WTC11 (cell line): ENCODE data around the gene LCLAT1. TPM values are rescaled to one million over a fixed set of nuclear protein-coding genes. Genes with fewer than 3 reads are reported as not detected.

Experiments used
- ATAC-seq: fragments of 200-7000 bp; cut with Tn5 transposase; 2 replicates; pipeline ENCODE4 v1.10.0; 2021; ENCODE audit warnings: mild to moderate bottlenecking, moderate library complexity
- CTCF ChIA-PET: fragments of 300-600 bp; sonication (Branson Sonifier 250); formaldehyde crosslinking; loops from one replicate; lab custom pipeline; 2021; ENCODE audit warnings: antibody characterized with exemption; lab: Charles Lee
- POLR2A ChIA-PET: fragments of 350-600 bp; sonication (Branson Sonifier 250); formaldehyde crosslinking; loops from one replicate; lab custom pipeline; 2021; ENCODE audit warnings: antibody characterized with exemption; lab: Charles Lee
- DNase-seq: peaks from one replicate; pipeline ENCODE4 v3.0.0; 2021; ENCODE audit warnings: low spot score
- H3K27ac Mint-ChIP-seq: 2 replicates; pipeline ENCODE4 v1.8.0; 2021; ENCODE audit warnings: mixed read lengths
- H3K27me3 Mint-ChIP-seq: 2 replicates; pipeline ENCODE4 v1.8.0; 2021; ENCODE audit warnings: low read depth, mild to moderate bottlenecking, moderate library complexity, mixed read lengths
- H3K36me3 Mint-ChIP-seq: 2 replicates; pipeline ENCODE4 v1.8.0; 2021; ENCODE audit warnings: mixed read lengths
- H3K4me1 Mint-ChIP-seq: 2 replicates; pipeline ENCODE4 v1.8.0; 2022; ENCODE audit warnings: mixed read lengths
- H3K4me3 Mint-ChIP-seq: 2 replicates; pipeline ENCODE4 v1.8.0; 2021; ENCODE audit warnings: mild to moderate bottlenecking, moderate library complexity, mixed read lengths
- H3K9me3 Mint-ChIP-seq: 2 replicates; pipeline ENCODE4 v1.8.0; 2021; ENCODE audit warnings: mixed read lengths
- ATF1 ChIP-seq: sonication (generic); formaldehyde crosslinking; IDR thresholded peaks from 2 replicates; pipeline ENCODE4 v1.8.1; 2023; ENCODE audit warnings: mild to moderate bottlenecking, moderate library complexity, missing genetic modification reagents
- CBFB ChIP-seq: sonication (generic); formaldehyde crosslinking; IDR thresholded peaks from 2 replicates; pipeline ENCODE4 v1.8.1; 2022; ENCODE audit warnings: mild to moderate bottlenecking, low read depth, missing genetic modification reagents
- E2F5 ChIP-seq: sonication (generic); formaldehyde crosslinking; IDR thresholded peaks from 2 replicates; pipeline ENCODE4 v1.8.1; 2022; ENCODE audit warnings: mild to moderate bottlenecking, moderate library complexity, missing genetic modification reagents
- EMX1 ChIP-seq: fragments of 250-450 bp; sonication (Bioruptor Pico); IDR thresholded peaks from 2 replicates; pipeline ENCODE4 v1.8.0; 2021; ENCODE audit warnings: mild to moderate bottlenecking
- ETV6 ChIP-seq: sonication (generic); formaldehyde crosslinking; IDR thresholded peaks from 2 replicates; pipeline ENCODE4 v1.8.1; 2022; ENCODE audit warnings: mild to moderate bottlenecking, missing genetic modification reagents
- FOXP1 ChIP-seq: sonication (generic); formaldehyde crosslinking; IDR thresholded peaks from 2 replicates; pipeline ENCODE4 v1.8.0; 2022; ENCODE audit warnings: missing genetic modification reagents, mild to moderate bottlenecking, moderate library complexity, borderline replicate concordance
- HMGXB4 ChIP-seq: sonication (generic); formaldehyde crosslinking; IDR thresholded peaks from 2 replicates; pipeline ENCODE4 v1.8.1; 2023; ENCODE audit warnings: mild to moderate bottlenecking, moderate library complexity, missing genetic modification reagents
- MLX ChIP-seq: sonication (generic); formaldehyde crosslinking; IDR thresholded peaks from 2 replicates; pipeline ENCODE4 v1.8.1; 2023; ENCODE audit warnings: mild to moderate bottlenecking, missing genetic modification reagents, moderate library complexity
- MYBL2 ChIP-seq: sonication (generic); formaldehyde crosslinking; IDR thresholded peaks from 2 replicates; pipeline ENCODE4 v1.8.1; 2023; ENCODE audit warnings: mild to moderate bottlenecking, moderate library complexity, missing genetic modification reagents
- NR1H2 ChIP-seq: sonication (generic); formaldehyde crosslinking; IDR thresholded peaks from 2 replicates; pipeline ENCODE4 v1.9.0; 2021; ENCODE audit warnings: mild to moderate bottlenecking, moderate library complexity, missing genetic modification reagents
- PRRX2 ChIP-seq: fragments of 250-450 bp; sonication (Bioruptor Pico); IDR thresholded peaks from 2 replicates; pipeline ENCODE4 v1.8.0; 2021; ENCODE audit warnings: mild to moderate bottlenecking
- SP1 ChIP-seq: sonication (generic); formaldehyde crosslinking; conservative IDR thresholded peaks from 2 replicates; pipeline ENCODE4 v1.8.1; 2022; ENCODE audit warnings: missing genetic modification reagents
- TCF7 ChIP-seq: sonication (generic); formaldehyde crosslinking; IDR thresholded peaks from 2 replicates; pipeline ENCODE4 v1.8.0; 2022; ENCODE audit warnings: mild to moderate bottlenecking, low read depth, missing genetic modification reagents, moderate library complexity
- ZBTB21 ChIP-seq: sonication (generic); formaldehyde crosslinking; IDR thresholded peaks from 2 replicates; pipeline ENCODE4 v1.8.1; 2023; ENCODE audit warnings: mild to moderate bottlenecking, missing genetic modification reagents, borderline replicate concordance
- ZNF121 ChIP-seq: sonication (generic); formaldehyde crosslinking; IDR thresholded peaks from 2 replicates; pipeline ENCODE4 v1.8.0; 2023; ENCODE audit warnings: missing genetic modification reagents
- ZNF416 ChIP-seq: fragments of 250-450 bp; sonication (Bioruptor Pico); IDR thresholded peaks from 2 replicates; pipeline ENCODE4 v1.9.0; 2021; ENCODE audit warnings: mild to moderate bottlenecking, inconsistent platforms
- ZNF532 ChIP-seq: fragments of 250-450 bp; sonication (Bioruptor Pico); IDR thresholded peaks from 2 replicates; pipeline ENCODE4 v1.9.0; 2021; ENCODE audit warnings: mild to moderate bottlenecking, borderline replicate concordance
- total RNA-seq: library from RNA; stranded (reverse); gene quantifications from 3 replicates; pipeline ENCODE4 v1.2.3, GENCODE V29; 2021
- TF ChIP-seq, protein P1 (sequence below): sonication (generic); formaldehyde crosslinking; IDR thresholded peaks from 2 replicates; pipeline ENCODE4 v1.8.0; 2023; ENCODE audit warnings: missing genetic modification reagents
- TF ChIP-seq, protein P2 (sequence below): sonication (generic); formaldehyde crosslinking; IDR thresholded peaks from 2 replicates; pipeline ENCODE4 v1.8.0; 2023; ENCODE audit warnings: mild to moderate bottlenecking, missing genetic modification reagents
- TF ChIP-seq, protein P3 (sequence below): sonication (generic); formaldehyde crosslinking; IDR thresholded peaks from 2 replicates; pipeline ENCODE4 v1.8.1; 2023; ENCODE audit warnings: mild to moderate bottlenecking, missing genetic modification reagents, borderline replicate concordance

Gene LCLAT1
- total RNA-seq, 1 experiment from 2014 or later = 22.3 TPM

GRCh38 chr2:30475542-30475941 lies 28.5 kb downstream of the LCLAT1 start:
- H3K9me3 Mint-ChIP-seq = peaks cover 10% of the 10 kb centered on the region
- no peak overlapping the region for H3K4me3 Mint-ChIP-seq
- ATAC-seq (no peak), DNase-seq (no peak)
- ChIA-PET POLR2A (no interaction called here), CTCF (no interaction called here)
- peaks cover 6% of the 10 kb centered on the region for H3K36me3 Mint-ChIP-seq
- H3K27me3 Mint-ChIP-seq = no peaks in the 10 kb centered on the region
- peaks cover 5% of the 10 kb centered on the region for H3K4me1 Mint-ChIP-seq
- no peak for TF ChIP-seq CBFB (CRISPR knock-in tag)
- no peak for TF ChIP-seq PRRX2
- TF ChIP-seq ZNF416 = no peak
- no peak for TF ChIP-seq FOXP1 (CRISPR knock-in tag)
- TF ChIP-seq SP1 (CRISPR knock-in tag) = no peak
- H3K27ac Mint-ChIP-seq = no peak overlapping the region

GRCh38 chr2:30476636-30477035 lies 29.6 kb downstream of the LCLAT1 start:
- Mint-ChIP-seq H3K9me3 (peaks cover 10% of the 10 kb centered on the region), H3K27me3 (no peaks in the 10 kb centered on the region), H3K4me3 (no peak overlapping the region), H3K27ac (no peak overlapping the region), H3K4me1 (peaks cover 15% of the 10 kb centered on the region), H3K36me3 (peaks cover 6% of the 10 kb centered on the region)
- ChIA-PET POLR2A (no interaction called here), CTCF (no interaction called here)
- ATAC-seq (no peak), DNase-seq (no peak)
- TF ChIP-seq ETV6 (CRISPR knock-in tag) (no peak), ZBTB21 (CRISPR knock-in tag) (no peak), NR1H2 (CRISPR knock-in tag) (no peak), MLX (CRISPR knock-in tag) (no peak), HMGXB4 (CRISPR knock-in tag) (no peak), ATF1 (no peak), ZNF532 (no peak), TCF7 (CRISPR knock-in tag) (no peak), E2F5 (CRISPR knock-in tag) (no peak), MYBL2 (CRISPR knock-in tag) (no peak), EMX1 (CRISPR knock-in tag) (no peak), ZNF121 (CRISPR knock-in tag) (no peak)
- TF ChIP-seq, protein P1, sequence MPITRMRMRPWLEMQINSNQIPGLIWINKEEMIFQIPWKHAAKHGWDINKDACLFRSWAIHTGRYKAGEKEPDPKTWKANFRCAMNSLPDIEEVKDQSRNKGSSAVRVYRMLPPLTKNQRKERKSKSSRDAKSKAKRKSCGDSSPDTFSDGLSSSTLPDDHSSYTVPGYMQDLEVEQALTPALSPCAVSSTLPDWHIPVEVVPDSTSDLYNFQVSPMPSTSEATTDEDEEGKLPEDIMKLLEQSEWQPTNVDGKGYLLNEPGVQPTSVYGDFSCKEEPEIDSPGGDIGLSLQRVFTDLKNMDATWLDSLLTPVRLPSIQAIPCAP (CRISPR knock-in tag) = no peak
- TF ChIP-seq, protein P2, sequence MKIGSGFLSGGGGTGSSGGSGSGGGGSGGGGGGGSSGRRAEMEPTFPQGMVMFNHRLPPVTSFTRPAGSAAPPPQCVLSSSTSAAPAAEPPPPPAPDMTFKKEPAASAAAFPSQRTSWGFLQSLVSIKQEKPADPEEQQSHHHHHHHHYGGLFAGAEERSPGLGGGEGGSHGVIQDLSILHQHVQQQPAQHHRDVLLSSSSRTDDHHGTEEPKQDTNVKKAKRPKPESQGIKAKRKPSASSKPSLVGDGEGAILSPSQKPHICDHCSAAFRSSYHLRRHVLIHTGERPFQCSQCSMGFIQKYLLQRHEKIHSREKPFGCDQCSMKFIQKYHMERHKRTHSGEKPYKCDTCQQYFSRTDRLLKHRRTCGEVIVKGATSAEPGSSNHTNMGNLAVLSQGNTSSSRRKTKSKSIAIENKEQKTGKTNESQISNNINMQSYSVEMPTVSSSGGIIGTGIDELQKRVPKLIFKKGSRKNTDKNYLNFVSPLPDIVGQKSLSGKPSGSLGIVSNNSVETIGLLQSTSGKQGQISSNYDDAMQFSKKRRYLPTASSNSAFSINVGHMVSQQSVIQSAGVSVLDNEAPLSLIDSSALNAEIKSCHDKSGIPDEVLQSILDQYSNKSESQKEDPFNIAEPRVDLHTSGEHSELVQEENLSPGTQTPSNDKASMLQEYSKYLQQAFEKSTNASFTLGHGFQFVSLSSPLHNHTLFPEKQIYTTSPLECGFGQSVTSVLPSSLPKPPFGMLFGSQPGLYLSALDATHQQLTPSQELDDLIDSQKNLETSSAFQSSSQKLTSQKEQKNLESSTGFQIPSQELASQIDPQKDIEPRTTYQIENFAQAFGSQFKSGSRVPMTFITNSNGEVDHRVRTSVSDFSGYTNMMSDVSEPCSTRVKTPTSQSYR (CRISPR knock-in tag) = no peak
- TF ChIP-seq, protein P3, sequence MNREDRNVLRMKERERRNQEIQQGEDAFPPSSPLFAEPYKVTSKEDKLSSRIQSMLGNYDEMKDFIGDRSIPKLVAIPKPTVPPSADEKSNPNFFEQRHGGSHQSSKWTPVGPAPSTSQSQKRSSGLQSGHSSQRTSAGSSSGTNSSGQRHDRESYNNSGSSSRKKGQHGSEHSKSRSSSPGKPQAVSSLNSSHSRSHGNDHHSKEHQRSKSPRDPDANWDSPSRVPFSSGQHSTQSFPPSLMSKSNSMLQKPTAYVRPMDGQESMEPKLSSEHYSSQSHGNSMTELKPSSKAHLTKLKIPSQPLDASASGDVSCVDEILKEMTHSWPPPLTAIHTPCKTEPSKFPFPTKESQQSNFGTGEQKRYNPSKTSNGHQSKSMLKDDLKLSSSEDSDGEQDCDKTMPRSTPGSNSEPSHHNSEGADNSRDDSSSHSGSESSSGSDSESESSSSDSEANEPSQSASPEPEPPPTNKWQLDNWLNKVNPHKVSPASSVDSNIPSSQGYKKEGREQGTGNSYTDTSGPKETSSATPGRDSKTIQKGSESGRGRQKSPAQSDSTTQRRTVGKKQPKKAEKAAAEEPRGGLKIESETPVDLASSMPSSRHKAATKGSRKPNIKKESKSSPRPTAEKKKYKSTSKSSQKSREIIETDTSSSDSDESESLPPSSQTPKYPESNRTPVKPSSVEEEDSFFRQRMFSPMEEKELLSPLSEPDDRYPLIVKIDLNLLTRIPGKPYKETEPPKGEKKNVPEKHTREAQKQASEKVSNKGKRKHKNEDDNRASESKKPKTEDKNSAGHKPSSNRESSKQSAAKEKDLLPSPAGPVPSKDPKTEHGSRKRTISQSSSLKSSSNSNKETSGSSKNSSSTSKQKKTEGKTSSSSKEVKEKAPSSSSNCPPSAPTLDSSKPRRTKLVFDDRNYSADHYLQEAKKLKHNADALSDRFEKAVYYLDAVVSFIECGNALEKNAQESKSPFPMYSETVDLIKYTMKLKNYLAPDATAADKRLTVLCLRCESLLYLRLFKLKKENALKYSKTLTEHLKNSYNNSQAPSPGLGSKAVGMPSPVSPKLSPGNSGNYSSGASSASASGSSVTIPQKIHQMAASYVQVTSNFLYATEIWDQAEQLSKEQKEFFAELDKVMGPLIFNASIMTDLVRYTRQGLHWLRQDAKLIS = no peak
- TF ChIP-seq, all 79 proteins: peak for 0
